HG02885 (cell line): Measurements from ENCODE around the gene EIF1AD.
A peak's percentile ranks its signal among the peaks of the same experiment; 100 is the strongest.
"Not testable (repeated sequence)": the region's sequence is repeated elsewhere in the genome, so short reads cannot be mapped to it uniquely, and the experiment has no call there.

Experiments
- ATAC-seq: cut with Tn5 transposase; IDR thresholded peaks from one replicate; pipeline ENCODE4 v1.9.1; 2021; ENCODE audit warnings: mild to moderate bottlenecking; ENCODE audit not compliant: unreplicated experiment, poor library complexity

Gene EIF1AD, protein sequence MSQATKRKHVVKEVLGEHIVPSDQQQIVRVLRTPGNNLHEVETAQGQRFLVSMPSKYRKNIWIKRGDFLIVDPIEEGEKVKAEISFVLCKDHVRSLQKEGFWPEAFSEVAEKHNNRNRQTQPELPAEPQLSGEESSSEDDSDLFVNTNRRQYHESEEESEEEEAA

DNA sequence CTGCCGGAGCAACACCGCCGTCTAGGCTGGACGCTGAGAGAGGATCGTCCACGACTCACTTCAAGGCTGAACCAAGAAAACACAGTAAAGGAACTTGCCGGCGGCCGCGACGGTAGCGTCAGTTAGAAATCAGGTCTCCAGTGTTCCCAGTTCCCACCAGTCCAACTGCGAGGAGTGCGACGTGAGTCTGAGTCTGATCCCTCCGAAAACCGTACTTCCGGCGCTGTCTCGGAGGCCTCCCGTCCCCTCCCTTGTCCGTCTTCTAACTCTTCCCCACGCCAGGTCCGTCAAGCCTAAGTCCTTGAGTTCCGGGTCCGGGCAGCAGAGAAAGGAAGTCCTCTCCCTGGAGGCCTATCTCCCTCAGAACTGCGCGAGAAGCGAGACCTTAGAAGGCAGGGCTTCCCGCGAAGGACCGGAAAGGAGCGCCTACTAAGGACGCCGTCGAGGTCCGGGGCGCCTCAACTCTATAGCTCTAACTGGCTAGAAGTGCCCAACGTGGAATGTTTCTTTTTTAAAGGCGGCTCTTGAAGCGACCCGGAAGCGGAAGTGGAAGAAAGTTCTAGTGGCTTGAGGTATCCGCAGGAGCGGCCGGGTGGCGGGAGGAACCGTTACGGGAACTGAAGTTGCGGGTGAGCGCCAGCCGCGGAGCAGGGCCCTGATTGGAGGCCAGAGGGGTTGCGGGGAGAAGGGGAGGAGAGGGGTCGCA is at the start of gene EIF1AD, which contains the start of gene BANF1:
Gene EIF1AD (minus strand): TSS at position 216 of the 706 bp plus-strand sequence. CDS start 1,768 bp downstream, outside the sequence.
Gene BANF1 (plus strand): TSS at position 562 of the 706 bp plus-strand sequence. CDS start 748 bp downstream, outside the sequence.
- ATAC-seq: peak; percentile 78

DNA sequence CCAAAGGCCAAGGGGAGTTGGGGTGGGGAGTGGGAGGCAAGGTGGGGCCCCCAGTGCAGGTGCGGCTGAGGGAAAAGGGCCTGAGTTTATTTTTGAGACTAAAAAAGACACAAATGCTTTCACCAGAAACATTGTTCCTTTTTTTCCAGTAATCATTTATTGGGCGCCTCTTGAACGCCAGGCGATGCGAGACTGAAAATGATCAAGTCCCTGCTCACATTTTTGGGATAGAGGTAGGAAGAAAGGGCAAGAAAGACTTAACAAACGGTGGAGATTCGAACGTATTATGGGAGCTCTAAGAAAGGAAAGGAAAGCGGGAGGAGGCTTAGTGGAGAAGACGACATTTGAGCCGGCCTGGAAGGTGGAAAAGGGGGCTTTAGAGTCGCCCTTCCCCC is 49.4 kb upstream of the EIF1AD start:
- no peak for ATAC-seq

- ATAC-seq: no peak
These were observed 48.7 kb upstream of the EIF1AD start for GRCh38 chr11:66050581-66051231.

DNA sequence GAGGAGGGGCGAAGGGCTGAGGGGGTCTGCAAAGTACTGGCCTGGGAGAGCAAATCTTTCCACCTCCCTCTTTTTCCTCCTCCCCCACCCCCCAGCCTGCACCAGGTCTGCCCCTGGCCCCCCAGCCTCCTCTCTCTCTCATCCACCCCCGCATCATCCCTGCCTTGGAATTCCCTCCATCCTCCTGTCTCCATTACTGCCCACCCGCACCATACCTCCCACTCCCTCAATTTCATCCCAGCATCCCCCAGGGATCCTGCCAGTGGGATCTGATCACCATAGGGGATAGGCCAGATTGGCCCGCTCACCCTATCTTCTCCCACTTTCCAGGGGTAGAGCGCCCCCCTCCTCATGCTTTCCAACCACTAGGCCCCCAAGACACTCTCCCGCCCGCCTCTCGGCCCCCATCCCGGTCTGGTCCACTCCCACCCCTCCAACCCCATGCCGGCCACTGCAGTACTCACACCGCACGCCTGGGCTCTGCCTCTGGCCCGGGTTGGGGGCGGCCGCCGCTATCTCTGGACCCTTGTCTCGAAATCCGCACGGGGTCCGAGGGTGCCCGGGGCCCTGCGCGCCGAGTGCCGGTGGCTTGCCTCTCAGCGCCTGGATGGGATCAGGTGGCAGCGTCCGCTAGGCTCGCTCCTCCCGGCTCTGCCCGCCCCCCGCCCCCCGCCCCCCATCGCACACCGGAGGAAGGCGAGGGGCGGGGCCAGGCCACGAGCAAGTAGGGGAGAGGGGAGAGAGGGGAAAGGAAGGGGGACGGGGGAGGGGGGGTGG is 46.8 kb upstream of the EIF1AD start, which contains the start of gene GAL3ST3:
Gene GAL3ST3 (minus strand): TSS at position 615 of the 777 bp plus-strand sequence. CDS start 3,746 bp downstream, outside the sequence.
- ATAC-seq: no peak

GRCh38 chr11:66047541-66048365 is 45.8 kb upstream of the EIF1AD start:
- ATAC-seq: no peak

DNA sequence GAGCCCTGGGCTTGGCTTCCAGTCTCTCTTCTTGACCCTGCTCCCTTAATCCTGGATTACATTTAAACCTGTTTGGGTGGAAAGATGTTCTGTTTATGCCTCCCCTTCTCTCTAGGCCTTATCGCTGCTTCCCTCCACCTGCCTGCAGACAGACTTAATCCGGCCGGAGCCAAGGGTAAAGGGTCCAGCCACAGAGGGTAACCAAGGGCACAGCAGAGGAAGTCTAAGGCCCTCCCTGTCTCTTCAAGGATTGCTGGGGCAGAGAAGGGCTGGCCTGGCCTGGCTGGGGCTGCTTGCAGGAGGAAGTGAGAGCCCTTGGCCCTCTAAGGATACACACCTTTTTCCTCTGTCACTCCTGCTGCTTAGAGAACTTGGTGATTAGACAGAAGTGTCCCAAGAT is 44.9 kb upstream of the EIF1AD start:
- no peak for ATAC-seq

- no peak for ATAC-seq
These were observed 43.3 kb upstream of the EIF1AD start for GRCh38 chr11:66045177-66045639.

- ATAC-seq: no peak
These were observed 42.8 kb upstream of the EIF1AD start for GRCh38 chr11:66044757-66045156.

GRCh38 chr11:66042996-66043906 is 41.3 kb upstream of the EIF1AD start:
- no peak for ATAC-seq

DNA sequence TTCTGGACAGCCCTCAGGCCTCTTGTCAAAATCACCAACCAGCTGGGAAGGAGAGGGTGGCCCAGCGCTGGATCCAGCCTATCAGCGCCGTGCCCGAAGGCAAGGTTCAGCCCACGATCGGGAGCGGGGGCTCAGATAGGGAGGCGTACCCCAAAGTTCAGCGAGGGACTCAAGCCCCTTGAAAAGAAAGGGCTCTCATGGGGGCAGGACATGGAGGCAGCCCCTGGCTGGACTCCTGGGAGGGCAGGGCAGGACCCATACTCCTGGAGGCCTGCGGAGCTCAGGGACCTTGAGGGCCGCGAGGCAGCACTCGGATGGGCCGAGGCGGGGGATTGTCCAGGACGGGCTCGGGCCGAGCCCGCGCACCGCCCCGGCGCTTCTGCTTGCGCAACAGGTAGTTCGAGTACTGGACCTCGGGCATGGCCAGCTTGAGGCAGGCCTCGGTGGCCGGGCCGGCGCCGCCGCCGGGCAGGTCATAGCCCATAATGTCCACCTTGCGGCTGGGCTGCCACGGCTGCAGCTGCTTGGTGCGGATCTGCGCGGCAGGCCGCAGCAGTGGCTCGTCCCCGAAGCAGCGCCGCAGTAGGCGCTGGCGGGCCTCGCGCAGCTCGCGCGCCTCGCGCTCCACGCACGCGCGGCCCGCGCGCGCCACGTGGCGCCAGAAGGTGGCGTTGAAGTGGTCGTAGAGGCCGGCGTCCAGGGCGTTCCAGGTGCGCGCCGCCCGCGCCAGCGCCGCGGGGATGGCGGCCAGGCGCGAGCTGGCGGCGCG is 40.5 kb upstream of the EIF1AD start:
- no peak for ATAC-seq

DNA sequence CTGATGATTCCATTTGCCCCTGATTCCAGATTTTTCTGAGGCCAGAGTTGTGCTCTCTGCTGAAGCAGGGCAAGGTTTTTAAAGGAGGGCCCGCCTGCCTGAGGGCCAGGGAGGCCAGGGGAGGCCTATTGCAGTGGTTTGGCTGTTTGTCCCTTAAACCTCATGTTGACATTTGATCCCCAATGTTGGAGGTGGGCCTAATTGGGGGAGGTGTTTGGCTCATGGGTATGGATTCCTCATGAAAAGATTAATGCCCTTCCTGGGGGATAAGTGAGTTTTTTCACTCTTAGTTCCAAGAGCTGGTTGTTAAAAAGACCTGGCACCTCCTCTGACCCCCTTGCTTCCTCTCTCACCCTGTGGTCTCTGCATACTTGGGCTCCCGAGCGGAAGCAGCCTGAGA is 37.8 kb upstream of the EIF1AD start:
- no peak for ATAC-seq

DNA sequence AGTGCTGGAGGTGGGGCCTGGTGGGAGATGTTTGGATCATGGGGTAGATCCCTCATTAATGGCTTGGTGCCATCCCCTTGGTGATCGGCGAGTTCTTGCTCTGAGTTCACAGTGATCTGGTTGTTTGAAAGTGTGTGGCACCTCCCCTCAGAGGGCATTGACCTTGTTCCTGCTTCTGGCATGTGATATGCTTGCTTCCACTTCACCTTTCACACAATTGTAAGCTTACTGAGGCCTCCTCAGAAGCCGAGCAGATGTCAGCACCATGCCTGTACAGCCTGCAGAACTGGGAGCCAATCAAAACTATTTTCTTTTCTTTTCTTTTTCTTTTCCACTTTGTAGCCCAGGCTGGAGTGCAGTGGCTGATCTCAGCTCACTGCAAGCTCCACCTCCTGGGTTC is 35.4 kb upstream of the EIF1AD start:
- no peak for ATAC-seq

DNA sequence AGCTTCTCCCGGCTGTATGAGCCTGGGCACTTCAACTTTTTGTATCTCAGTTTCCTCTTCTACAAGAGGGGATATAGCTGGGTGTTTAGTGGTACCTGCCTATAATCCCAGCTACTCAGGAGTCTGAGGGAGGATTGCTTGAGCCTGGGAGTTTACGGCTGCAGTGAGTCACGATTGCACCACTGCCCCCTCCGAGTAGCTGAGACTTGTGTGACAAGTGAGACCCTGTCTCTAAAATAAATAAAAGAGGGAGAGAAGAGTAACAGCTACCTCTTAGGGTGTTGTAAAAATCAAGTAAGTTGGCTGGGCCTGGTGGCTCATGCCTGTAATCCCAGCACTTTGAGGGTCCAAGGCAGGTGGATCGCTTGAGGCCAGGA is 34.4 kb upstream of the EIF1AD start:
- ATAC-seq: no peak

GRCh38 chr11:66035653-66036333 is 33.8 kb upstream of the EIF1AD start:
- no peak for ATAC-seq

- ATAC-seq: no peak
These were observed 31.2 kb upstream of the EIF1AD start for GRCh38 chr11:66032957-66033735.

GRCh38 chr11:66026017-66026529 is 24.1 kb upstream of the EIF1AD start, which contains the start of gene CATSPER1:
TSS of gene CATSPER1 (minus strand) at chr11:66026479. CDS start at chr11:66026379, 100 bp downstream.
- ATAC-seq: no peak

GRCh38 chr11:66023186-66023440 is 21.2 kb upstream of the EIF1AD start:
- ATAC-seq: not testable (repeated sequence)
